UCSD-AML1 (cell line): ENCODE data around the gene TIRAP.
"Not testable (repeated sequence)": the region's sequence is repeated elsewhere in the genome, so short reads cannot be mapped to it uniquely, and the experiment has no call there.

Experiments
- DNase-seq: peaks from one replicate; lab custom pipeline; 2025; ENCODE audit not compliant: unreplicated experiment; lab: John Stamatoyannopoulos, UW

TIRAP gene

GRCh38 chr11:126282361-126282735 lies 545 bp upstream of the TIRAP start:
- DNase-seq = peak; percentile 47

DNA sequence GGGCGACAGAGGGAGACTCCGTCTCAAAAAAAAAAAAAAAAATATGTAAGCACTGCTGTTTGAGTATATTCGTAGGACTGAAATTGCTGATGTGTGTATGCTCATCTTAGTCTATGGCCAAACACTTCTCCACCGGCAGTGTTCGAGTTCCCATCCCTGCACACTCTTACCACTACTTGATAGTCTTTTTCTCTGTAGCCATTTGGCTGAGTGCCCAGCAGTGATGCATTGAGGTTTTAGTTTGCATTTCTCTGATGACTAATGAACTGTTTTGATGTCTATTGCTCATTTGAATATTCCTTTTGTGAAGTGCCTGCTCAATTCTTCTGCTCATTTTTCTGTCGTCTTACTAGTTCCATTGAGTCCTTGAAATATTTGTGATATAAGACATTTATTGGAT lies 1.9 kb downstream of the TIRAP start:
- no peak for DNase-seq

DNA sequence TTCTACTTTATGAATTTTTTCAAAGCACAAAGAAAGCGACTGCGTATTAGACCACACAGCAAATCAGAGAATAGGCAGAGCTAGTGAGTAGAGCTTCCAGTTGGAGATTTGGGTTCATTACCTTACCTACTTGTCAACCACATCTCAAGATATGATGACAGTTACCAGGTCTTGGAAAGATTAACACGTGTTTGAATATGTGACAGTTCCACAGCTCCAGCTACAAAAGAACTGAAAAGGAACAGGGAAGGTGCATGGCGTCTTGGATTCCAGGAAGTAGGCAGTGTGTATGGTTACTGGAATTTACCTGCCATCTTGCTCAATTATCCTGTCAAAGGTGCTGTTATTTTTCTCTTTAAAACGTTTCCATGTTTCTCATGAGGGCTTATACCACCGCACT lies 5.3 kb downstream of the TIRAP start:
- DNase-seq = no peak

DNA sequence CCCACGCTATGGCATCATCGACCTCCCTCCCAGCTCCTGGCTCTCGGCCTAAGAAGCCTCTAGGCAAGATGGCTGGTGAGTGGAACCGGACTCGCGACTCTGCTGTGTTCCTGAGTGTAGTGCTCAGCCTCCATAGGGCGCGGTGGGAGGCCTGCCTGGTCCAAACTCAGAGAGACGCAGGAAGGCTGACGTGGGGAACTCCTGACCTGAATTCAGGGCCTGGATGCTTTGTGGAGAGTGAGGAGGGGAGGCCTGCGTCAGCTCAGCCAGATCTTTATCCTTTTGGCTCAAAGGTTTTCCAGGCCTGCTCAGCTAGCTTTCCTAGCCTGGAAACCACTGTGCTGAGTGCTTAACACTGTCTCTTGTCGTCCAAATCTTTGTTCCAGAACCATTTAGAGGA lies 8.0 kb downstream of the TIRAP start:
- no peak for DNase-seq

- no peak for DNase-seq
Measured at GRCh38 chr11:126293726-126294125, 10.8 kb downstream of the TIRAP start.

DNA sequence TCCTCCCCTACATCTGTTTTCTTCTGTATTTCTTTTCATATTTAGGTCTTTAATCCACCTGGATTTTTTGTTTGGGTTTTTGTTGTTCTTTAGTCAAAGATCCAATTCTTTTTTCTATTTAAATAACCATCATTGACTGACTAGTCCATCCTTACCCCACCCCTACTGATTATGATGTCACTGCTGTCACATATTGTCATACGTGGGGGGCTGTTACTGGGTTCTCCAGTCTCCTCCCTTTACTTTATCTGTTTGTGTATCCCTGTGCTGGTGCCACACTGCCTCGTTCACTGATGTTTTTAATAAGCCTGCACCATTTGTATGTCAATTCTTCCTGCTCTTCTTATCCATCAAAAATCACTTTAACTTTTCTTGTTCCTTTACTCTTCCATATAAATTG lies 14.1 kb downstream of the TIRAP start:
- no peak for DNase-seq

DNA sequence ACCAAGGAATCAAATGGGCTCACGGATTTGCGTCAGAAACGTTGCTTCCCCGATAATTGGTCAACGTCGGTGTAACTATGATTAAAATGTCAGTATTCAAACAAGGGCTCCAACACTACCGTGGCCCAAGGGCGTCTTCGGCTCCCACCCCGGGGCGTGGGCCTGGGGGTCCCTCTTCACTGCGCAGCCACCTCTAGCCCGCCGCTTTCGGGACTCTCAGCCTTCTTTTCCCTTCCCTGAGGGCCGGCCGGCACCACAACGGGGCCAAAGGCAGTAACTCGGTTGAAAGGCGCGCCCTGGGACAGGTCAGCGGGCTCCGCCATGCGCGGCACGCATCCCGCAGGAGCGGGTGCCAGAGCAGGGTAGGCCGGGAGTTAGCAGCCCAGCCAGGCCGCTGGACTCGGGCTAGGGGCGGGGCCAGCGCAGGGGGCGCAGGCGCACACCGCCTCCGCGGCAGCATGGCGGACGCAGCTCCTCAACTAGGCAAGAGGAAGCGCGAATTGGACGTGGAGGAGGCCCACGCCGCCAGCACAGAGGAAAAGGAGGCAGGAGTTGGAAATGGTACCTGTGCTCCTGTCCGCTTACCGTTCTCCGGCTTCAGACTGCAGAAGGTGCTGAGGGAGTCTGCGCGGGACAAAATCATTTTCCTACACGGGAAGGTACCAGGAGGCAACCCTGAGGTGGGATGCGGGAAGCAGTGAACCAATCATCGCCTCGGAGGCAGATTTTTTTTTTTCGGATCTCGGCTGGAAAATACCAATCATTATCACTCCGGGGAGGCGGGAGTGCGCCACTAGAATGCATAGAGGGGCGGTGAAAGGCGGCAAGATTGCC lies 20.9 kb downstream of the TIRAP start, which contains the start of gene DCPS:
DCPS (plus strand) TSS at position 438 of the 834 bp plus-strand sequence; CDS start at position 459, 21 bp downstream.
- DNase-seq = peak; percentile 92

DNA sequence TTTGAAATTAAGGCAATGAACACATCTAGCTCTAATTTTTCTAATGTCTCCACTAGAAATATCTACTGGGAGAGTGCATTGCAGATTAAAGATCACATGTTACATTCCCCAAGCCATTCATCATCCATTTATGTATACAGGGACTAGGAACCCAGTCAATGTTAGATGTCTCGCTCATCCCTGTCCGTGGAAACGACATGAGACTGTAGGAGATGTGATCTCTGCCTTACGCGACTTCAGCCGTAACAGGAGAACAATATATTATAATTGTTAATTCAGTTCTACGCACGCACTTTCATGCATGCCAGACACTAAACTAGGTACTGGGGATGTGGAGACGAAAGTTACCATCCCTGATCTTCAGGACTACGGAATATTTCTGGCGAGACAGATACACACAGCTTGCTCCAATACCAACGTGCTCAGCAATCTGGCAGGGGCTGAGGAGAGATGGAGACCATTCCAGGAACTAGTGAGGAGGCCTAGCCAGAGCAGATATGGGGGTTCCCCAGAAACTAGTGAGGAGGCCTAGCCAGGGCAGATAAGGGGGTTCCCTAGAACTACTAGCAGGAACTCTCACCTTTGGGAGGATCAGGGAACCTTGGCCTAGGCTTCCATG lies 21.7 kb downstream of the TIRAP start:
- DNase-seq = no peak

- DNase-seq = no peak
Measured at GRCh38 chr11:126305699-126306098, 22.8 kb downstream of the TIRAP start.

- peak; percentile 32 for DNase-seq
Measured at GRCh38 chr11:126307706-126308105, 24.8 kb downstream of the TIRAP start.

GRCh38 chr11:126308271-126308671 lies 25.4 kb downstream of the TIRAP start:
- DNase-seq = no peak

- DNase-seq = not testable (repeated sequence)
Measured at GRCh38 chr11:126308771-126309170, 25.9 kb downstream of the TIRAP start.

DNA sequence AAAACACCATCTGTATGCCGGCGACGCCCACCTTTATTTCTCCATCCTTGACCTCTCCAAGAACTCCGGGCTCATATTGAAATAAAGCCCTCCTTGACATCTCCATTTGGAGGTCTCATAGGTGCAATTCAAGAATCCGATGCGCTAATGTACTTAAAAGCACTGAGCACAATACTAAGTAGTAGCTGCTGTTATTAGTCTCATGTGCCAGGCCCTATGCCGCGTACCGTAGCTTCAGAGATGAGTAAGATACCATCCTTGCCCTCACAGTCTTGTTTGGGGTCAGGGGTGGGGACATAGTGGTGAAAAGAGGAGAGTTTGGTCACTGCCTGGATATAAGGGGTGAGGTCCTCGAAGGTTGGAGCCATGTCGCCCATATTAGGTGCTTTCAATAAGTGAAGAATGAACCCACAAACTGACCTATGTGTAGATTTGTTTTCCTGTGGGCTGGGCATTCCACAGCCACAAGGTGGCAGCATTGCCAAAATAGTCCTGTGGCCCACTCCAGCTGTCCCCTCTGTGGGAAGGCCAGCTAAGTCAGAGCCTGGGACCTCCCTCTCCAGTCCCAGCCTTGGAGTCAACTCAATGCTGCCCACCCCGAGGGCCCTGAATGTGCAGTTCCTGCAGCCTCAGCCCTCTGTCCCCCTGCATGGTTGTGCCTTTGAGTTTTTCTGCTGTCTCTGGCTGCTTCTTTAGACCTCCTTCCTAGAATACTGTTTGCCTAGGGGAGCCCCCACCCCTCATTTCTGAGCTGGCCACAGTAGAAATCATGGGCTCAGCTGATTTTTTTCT lies 27.5 kb downstream of the TIRAP start:
- peak; percentile 77 for DNase-seq

DNA sequence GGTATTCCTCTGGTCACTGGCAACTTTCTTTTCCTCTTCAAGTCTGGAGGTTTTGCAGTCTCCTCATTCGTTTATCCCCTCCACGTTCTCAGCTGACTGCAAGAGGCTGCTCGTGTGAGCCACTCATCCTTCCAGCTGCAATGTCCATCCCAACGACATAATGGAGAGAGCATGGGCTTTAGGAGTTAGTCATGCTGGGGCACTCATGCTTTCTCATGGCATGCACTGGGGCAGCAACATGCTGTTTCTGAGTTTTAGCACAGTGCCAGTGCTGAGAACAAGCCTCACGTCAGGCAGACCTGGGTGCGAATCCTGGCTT lies 28.1 kb downstream of the TIRAP start:
- DNase-seq = no peak

GRCh38 chr11:126311401-126312291 lies 28.8 kb downstream of the TIRAP start:
- DNase-seq = no peak

DNA sequence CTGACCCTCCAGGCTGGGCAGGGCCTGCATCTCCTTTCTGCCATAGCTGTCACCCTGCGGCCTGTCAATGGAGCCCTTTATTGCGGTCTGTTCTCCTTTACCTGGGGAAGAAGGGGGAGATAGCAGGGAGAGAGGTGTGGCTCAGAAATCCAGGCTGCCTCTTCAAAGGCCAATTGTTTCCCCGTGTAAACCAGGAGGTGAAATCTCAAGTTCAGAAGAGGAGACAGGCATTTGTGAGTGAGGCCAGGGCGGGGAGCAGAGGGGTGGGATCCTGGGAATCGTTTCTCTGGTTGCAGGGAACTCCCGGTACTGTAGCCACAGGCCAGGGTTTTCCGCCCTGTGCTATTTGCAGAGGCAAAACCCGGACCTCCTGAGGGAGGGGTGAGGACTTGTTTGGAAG lies 30.1 kb downstream of the TIRAP start:
- DNase-seq = no peak

- DNase-seq = no peak
Measured at GRCh38 chr11:126313826-126314225, 30.9 kb downstream of the TIRAP start.

- no peak for DNase-seq
Measured at GRCh38 chr11:126317432-126317755, 34.5 kb downstream of the TIRAP start.

DNA sequence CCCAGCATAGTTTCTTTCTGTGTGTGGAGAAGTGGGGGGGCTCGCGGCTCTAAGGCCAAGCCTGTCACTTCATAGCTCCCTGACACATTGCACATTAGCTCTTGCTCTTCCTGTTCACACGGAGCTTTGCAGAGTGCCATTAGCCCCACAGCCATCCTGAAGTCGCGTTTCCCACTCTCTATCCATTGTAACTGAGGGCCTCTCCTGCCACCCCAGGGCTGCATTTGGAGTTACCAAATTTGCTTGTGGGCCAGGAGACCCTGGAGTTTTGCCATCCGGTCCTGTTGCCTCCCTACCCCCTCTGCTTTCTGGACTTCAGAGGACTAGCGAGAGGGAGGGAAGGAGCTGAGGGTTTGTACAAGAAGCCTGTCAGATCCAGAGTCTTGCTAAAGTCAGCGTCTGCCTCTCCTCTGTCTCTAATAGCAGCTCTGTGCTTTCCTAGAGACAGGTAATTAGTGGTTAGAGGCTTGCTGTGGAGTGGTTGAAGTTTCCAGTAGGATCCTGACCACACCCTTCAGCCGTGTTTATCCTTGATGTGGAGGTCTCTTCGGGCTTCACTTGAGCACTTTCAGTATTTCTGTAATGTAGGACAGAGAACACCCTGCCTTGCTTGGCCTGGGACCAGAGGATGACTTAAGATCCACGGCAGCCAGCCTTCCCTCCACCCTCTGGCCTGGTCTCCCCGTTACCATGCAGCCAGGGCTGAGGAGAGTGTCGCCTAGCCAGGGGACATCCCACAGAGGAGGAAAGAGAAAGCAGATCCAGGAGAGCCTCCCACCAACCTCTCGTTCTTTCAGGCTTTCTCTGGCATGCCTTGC lies 35.1 kb downstream of the TIRAP start:
- peak; percentile 58 for DNase-seq
